ENCODE measurements around the gene ACTG1.

The ACTG1 gene

DNA sequence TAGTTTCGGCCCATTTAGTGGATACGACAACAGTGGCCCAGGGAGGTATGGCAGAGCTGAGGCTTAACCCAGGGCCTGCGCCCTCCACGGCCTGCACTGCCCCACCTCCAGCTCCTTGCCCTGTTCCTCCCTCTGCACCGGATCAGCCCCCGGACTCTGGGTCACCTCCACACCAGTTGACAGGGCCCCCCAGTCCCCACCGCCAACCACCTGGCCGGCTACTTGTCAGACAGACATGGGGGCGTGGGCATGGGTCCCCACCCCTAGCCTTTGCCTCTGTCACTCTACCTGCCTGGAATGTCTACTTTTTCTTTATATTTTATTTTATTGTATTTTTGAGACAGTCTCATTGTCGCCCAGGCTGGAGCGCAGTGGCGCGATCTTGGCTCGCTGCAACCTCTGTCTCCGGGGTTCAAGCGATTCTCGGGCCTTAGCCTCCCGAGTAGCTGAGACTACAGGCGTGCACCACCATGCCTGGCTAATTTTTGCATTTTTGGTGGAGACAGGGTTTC, 3.0 kb upstream of the ACTG1 start:
- DNase-seq: no peak

DNA sequence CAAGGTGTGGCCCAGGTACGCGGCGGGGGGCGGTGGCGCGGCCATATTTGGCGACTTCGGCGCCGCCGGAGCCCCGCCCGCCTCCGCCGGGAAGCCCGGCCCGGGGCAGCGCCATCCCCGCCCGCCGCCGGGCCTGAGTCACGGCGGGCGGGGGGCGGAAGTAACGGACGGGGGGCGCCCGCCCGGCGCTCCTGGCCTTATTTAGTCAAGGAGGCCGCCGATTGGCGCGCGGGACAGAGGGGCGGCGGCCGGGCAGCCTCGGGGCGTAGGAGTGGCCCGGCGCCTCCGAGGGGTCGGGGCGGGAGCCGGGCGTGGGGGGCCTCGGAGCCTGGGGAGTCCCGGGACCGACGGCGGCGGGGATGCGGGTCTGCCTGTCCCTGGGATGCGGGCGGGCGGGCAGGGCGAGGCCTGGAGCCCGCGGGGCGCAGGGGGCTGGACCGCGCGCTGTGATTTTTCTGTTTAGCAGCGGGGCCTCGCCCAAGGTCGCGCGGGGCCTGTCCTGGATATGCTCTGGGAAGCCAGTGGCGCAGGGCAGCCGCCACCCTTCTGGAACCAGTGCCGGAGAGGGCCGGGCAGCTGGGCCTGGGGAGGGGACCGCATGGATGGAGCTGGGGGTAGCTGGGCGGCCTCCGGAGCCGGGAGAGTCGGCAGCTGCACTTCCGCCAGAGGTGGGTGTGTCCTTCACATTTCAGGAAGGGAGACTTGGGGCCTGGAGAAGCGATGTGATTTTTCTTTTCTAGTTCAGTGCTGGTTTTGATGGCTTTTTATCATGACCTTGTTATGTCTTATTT, 2.3 kb upstream of the ACTG1 start:
- DNase-seq: peak; percentile 35

DNA sequence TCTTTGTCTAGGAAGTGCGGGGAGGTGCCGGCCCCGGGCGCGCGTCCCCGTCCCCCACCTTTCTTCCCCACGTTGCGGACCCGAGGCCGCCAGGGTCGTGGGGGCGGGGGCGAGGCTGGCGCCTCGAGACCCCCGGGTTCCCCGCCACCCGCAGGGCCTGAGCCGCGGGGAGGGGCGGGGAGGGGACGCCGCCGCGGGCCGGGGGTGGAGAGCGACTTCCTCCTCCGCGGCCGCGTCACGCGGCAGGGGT, 1.8 kb upstream of the ACTG1 start:
- no peak for DNase-seq

DNA sequence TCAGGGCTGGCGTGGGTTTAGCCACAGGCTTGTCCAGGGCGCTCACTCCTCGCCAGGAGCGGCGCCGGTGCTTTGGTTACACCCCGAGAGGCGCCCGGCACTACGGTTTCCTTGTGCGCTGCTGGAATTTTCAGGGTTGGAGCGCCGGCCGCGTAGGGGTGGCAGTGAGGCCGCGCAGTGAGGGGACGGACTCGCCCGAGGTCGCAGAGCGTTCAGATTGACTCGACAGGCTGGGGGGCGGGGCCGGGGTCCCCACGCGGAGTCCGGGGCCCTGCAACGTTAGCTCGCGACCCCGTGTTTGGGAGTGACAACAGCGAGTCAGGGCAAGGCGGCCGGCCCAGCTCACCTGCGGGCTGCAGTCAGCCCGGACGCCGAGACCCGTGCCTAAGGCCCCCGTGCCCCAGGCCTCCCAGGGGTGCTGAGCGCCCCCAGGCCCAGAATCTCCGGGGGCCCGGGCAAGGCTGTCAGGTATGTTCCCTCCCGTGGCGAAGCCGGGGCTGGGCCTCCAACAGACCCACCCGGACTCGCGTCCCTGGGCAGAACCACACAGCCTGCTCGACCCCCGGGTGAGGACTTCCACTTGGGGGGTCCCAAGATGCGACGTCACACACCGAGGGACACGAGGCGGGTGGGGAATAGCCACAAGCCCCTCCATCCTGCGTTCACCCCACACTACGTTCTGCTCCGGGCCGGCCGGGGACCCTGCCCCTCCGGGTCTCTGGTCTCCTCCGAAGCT, 1.3 kb upstream of the ACTG1 start:
- peak; percentile 43 for DNase-seq

DNA sequence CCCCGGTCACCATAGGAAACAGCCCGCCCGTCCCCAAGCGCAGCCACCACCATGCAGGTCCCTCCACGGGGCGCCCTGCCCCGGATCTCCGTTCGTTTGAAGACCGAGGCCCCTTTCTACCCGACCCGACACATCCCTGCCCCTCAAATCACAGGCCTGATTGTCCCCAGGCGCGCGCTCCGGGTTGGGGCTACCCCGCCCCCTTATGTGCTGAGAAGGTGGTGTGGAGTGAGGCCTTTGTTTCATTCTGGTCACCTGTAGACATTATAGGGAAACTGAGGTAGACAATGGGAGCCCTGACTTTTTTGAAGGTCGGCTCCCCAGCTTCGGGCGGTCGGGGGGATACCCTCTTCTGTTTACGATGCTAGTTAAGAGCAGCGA, 763 bp upstream of the ACTG1 start:
- DNase-seq: peak; percentile 54

DNA sequence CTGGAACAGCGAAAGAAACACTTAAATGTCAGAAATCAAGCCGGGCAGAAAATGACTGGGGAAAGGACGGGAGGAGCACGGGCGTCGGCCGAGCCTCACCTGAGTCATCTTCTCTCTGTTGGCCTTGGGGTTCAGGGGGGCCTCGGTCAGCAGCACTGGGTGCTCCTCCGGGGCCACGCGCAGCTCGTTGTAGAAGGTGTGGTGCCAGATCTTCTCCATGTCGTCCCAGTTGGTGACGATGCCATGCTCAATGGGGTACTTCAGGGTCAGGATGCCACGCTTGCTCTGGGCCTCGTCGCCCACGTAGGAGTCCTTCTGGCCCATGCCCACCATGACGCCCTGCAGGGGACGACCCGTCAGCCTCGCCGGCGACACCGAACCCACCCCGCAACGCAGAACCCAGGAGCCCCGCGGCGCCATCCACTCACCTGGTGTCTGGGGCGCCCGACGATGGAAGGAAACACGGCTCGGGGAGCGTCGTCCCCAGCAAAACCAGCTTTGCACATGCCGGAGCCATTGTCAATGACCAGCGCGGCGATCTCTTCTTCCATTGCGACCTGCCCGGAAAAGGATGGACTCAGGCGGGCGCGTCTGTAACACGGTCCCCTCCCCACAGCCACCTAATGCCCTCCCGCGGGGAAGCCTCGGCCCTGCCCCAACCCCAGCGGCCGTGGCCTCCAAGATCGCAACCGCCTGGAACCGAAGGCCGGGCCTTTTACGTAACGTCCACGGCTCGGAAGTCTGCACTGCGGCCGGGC, 616 bp downstream of the ACTG1 start:
- no peak for DNase-seq

DNA sequence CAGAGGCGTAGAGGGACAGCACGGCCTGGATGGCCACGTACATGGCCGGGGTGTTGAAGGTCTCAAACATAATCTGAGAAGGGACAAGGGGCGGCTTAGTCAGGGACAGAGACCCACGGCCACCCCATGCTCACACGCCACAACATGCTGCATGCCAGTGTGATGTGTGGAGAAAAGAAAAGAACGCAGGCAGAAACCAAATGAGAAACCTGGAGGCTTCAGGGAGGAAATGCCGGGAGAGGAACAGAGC, 1.1 kb downstream of the ACTG1 start:
- DNase-seq: no peak

DNA sequence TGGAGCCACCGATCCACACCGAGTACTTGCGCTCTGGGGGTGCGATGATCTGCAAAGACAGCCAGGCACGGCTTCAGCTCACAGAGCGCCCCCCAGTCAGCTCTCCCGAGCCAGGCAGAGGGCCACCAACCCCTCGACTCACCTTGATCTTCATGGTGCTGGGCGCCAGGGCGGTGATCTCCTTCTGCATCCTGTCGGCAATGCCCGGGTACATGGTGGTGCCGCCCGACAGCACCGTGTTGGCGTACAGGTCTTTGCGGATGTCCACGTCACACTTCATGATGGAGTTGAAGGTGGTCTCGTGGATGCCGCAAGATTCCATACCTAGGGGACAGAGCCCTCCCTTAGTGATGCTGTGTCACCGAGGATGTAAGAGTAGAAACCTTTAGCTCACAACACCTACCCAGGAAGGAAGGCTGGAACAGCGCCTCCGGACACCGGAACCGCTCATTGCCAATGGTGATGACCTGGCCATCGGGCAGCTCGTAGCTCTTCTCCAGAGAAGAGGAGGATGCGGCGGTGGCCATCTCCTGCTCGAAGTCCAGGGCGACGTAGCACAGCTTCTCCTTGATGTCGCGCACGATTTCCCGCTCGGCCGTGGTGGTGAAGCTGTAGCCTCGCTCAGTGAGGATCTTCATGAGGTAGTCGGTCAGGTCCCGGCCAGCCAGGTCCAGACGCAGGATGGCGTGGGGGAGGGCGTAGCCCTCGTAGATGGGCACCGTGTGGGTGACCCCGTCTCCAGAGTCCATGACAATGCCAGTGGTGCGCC, 1.6 kb downstream of the ACTG1 start:
- DNase-seq: no peak

DNA sequence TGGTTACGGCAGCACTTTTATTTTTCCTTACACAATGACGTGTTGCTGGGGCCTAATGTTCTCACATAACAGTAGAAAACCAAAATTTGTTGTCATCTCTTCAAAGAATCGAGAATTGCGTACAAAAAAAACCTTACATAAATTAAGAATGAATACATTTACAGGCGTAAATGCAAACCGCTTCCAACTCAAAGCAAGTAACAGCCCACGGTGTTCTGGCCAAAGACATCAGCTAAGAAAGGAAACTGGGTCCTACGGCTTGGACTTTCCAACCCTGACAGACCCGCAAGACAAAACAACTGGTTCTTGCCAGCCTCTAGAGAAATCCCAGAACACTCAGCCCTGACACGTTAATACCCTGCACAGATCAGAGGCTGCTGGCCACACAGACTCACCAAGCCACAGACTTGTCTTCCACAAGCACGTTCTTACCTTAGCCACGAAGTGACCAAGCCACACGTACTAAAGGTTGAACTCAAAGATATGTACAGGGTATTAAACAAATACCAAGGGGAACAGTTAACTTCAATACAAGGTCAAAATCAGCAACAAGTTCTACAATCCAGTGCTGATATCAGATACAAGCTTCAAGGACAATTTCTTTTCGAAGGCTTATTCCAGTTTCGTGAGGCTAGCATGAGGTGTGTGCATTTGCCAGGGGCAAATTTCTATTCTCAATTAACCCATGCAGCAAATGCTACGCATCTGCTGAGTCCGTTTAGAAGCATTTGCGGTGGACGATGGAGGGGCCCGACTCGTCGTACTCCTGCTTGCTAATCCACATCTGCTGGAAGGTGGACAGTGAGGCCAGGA, 2.4 kb downstream of the ACTG1 start:
- DNase-seq: no peak

DNA sequence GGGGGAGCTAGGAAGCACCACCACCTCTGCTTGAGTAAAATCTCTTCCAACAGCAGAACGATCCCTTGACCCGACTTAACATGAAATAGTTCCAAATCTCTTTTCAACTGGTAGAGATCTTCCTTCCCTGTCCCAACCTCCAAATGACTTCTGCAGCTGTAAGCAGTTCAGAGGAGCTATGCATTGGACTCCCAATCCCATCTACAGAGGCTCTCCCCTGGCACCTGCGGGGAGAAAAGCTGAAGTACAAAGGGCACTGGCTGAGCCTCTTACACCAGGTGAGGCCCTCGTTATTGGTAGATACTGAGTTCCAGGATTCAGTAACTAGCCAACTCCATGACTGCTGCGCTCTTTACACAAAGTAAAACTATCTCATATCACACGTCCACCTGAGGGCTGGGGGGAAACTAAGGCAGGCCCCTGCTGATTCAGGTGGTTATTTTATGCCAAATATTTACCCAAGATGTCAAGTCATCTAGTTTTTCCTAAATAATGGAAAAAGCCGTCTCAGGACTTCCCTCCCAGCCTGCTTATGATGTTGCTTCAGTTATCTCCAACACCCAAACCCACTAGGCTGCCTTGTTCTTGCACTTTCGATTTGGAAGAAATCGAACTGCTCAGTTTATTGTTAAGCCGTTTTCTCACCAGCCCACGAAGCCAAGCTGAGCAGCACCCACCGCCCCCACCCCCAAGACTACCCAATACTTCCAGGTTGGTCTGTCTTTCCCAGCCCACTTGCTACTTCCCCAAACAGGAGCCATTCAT, 3.2 kb downstream of the ACTG1 start:
- DNase-seq: no peak

DNA sequence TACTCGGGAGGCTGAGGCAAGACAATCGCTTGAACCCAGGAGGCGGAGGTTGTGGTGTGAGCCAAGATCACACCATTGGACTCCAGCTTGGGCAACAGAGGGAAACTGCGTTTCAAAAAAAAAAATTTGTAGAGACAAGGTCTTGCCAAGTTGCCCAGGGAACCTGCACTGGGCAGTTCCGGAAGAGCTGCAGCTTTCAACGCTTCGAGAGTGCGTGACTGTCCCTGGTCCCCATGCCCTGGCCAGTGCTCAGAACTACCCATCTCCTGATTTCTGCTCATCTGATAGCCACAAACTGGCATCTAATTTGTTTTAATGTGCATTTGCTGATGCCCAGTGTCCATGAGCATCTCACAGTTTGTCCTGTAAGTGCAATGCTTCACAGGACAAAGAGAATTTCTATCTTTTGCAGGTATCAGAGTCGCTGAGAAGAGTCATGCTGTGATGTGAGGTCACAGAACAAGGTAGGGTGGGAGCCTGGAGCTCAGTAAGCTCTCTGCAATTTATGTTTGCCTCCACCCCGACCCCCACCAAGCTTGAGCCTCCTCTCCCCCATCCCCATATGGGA, 3.9 kb downstream of the ACTG1 start:
- DNase-seq: no peak

DNA sequence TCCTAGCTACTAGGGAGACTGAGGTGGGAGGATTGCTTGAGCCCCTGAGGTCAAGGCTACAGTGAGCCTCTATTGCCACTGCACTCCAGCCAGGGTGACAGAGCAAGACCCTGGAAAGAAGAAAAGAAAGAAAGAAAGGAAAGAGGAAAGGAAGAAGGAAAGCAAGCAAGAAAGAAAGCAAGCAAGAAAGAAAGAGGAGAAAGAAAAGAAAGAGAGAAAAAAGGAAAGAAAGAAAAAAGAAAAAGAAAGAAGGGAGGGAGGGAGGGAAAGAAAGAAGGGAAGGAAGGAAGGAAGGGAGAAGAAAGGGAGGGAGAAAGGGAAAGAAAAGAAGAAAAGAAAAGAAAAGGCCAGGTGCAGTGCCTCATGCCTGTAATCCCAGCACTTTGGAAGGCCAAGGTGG, 9.0 kb downstream of the ACTG1 start:
- DNase-seq: no peak

DNA sequence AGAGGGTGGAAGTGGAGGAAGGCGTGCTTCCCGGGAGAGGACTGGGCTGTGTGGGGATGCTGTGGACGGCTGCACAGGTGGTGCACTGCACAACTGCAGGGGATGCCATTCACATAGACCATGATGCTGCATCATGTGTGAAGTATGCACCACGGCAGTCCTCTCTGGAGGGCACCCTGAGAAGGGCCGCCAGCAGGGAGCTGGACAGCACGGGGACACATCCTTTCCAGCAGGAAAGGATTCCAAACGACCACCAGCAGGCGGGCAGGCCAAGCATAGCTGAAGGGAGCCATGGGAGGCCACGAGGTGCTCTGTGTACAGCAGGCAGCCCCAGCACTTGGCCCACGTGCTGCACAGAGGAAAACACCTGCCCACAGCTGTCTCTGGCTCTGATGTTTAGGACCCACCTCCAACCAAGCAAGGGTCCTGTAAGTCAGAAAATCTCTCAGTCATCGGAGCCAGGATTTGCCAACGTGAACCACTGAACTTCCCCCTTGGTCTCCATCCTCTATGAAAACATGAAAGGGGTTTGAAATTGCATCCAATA, 10.1 kb downstream of the ACTG1 start:
- no peak for DNase-seq

DNA sequence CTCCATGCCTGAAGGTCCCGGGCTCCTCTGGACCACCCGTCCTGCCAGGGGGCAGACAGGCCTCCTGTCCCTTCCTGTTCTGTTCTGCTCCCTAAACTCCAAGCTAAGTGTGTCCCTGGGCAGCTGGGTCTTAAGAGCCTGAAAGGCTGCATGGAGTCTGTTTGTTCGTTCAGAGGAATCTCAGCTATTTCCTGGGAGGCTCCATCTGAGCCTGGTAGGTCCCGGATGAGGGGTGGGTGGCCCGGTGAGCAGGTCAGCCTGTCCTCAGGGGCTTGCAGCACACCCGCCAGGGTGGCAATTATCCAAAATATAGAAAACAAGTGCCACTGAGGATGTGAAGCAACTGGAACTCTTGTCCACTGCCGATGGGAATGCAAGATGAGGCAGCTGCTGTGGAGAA, 12.6 kb downstream of the ACTG1 start:
- no peak for DNase-seq

DNA sequence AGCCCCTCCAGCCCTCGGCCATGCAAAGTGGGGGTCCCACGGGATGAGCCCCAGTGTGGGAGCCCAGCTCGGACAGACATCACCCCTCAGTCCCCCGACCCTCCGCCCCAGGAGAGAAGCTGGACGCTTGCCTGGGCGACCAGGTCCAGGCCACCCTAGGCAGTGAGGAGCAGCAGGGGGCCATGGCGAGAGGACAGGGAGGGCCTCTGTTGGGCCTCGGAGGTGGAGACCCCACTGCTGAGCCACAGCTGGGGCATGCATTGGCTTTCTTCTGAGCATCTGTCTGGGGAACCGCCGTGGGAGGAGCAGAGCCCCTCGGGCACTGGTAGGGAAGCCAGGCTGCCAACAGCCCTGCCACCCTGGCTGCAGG, 13.0 kb downstream of the ACTG1 start:
- DNase-seq: no peak

DNA sequence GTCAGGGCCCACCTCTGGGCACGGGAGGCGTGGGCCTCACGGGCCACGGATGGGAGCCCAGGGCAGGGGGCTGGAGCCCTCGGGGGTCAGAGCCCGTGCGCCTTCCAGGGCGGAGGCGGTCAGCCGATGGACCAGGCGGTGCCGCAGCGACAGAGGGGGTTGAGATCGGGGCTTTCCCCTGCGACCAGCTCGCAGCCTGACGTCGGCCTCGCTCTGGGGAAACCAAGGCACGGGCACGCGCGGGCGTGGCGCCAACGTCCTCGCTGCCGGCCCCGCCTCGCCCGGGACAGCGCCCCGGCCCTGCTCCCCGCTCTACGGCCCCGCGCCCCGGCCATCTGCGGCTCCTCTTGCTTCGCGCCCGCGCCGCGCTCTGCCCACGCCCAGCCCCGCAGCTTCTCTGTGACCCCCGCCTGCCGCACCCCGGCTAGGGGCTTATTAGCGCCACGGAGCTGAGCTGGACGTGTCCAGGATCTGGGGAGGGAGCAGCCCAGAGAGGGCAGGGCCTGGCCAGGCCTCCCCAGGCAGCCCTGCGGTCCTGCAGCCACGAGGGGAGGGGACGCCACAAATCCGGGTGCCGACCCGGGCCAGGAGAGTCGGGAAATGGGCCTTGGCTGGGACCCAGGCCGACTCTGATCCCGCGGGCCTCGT, 13.5 kb downstream of the ACTG1 start:
- DNase-seq: no peak

DNA sequence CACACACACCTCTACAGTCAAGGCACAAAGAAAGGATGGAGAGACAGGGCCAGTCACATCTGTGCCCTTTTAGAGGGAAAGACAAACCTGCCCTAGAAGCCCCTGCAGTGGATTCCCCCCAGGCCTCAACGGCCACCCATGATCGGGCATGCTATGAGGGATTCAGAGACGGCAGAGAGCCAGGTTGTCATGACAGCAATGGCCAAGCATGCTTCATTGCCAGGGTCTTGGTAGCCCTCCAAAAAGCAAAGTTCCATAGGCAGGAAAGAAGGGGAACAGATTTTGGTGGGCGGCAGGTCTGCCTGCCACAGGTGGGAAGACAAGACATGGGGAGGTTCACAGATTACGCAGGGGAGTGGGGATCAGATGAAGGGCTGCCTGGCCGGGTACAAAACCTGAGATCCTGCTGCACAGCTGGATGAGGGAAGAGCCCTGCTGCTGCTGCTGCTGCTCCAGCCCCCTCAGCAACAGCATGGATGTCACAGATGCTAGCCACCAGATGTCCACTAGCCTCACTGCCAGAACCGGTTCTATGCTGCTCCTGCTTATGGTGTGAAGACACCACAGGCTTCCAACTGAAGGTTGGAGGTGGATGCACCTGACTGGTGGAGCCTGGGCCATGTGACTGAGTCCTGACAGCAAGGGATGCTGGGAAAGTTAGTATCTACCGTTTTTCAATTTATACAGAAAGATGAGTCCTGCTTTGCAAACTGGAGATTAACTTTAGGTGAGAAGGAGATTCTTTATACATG, 17.8 kb downstream of the ACTG1 start:
- DNase-seq: peak; percentile 83

DNA sequence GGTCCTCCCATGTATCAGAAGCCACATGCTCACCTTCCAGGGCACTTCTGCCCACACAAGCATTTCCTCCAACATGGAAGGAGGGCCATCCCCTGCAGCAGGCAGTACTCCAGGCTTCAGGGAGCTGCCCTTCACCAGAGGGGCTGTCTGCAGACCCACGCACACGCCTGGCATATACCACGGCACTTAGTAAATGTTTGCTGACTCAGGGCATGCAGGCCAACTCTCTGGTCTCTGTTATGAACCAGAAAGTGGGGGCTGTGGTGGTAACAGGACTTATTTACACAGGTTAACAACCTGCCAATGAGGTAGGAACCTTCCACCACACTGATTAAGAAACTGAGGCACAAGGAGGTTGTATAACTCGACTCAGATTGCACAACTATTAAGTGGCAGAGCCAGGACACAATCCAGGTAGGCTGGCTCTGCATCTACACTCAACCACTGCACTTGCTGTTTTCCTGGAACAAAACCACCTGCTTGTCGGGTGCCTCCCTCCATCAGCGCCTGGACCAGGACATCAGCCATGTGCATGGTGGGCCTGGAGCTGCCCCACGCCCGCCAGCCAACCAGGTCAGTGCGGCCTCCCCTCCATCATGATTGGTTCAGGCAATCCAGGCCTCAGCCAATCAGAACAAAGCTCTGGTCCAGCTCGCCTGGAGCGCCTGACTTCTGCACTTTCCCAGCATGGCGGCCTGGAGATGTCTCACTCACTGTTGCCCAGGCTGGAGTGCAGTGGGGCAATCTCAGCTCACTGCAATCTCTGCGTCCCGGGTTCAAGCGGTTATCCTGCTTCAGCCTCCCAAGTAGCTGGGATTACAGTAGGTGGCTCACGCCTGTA, 19.2 kb downstream of the ACTG1 start:
- no peak for DNase-seq

DNA sequence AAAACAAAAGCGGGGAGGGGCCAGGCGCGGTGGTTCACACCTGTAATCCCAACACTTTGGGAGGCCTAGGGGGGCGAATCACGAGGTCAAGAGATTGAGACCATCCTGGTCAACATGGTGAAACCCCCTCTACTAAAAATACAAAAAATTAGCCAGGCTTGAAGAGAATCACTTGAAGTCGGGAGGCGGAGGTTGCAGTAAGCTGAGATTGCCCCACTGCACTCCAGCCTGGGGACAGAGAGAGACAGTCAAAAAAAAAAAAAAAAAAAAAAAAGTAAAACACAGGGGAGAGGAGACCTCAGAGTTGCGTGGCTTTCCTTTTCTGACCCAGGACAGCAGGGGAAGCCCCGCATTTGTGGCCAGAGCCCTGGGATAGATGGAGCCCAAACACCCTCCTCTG, 19.9 kb downstream of the ACTG1 start:
- no peak for DNase-seq
